Measurements from ENCODE around the gene SEMA4B. TPM values are rescaled to one million over a fixed set of nuclear protein-coding genes. Genes with fewer than 3 reads are reported as not detected.
"Not testable (repeated sequence)": the region's sequence is repeated elsewhere in the genome, so short reads cannot be mapped to it uniquely, and the experiment has no call there.

The SEMA4B gene
- total and polyA plus RNA-seq, 9 donors = 2.1 to 9.6 (median 7.0) TPM

DNA sequence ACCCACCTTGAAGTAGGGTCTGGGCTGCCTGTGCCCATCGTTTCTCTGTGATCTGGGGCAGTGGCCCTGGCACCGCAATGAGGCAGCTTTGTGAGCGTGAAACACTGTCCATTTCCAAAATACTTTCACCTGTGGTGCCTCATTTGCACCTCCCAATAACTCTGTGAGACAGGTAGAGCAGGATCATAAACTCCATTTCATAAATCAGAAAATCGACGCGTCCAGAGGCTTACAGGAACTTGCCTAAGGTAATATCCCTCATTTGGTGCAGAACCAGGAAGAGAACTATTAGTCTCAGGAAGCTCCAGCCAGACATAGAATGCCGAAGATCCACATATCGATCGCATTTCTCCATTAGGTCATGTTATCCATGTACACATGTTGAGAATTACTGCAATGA is 38.2 kb upstream of the SEMA4B start:
- Histone ChIP-seq H3K4me1 (ENCODE audit: control insufficient read depth, insufficient read depth, low read length) (peaks cover 7% of the 10 kb centered on the region), H3K4me3 (ENCODE audit: low read length) (no peak overlapping the region), H3K9me3 (replicated peaks; ENCODE audit: control insufficient read depth, low read depth, low read length) (no peaks in the 10 kb centered on the region), H3K27me3 (ENCODE audit: control insufficient read depth, insufficient read depth, low read length) (no peaks in the 10 kb centered on the region), H3K27ac (ENCODE audit: low read length) (no peak overlapping the region), H3K36me3 (ENCODE audit: control insufficient read depth, insufficient read depth, low read length) (no peaks in the 10 kb centered on the region)
- WGBS (ENCODE audit: insufficient coverage) = 74% methylated on average over 6 of the region's 9 CpGs
- DNase-seq = no peak

DNA sequence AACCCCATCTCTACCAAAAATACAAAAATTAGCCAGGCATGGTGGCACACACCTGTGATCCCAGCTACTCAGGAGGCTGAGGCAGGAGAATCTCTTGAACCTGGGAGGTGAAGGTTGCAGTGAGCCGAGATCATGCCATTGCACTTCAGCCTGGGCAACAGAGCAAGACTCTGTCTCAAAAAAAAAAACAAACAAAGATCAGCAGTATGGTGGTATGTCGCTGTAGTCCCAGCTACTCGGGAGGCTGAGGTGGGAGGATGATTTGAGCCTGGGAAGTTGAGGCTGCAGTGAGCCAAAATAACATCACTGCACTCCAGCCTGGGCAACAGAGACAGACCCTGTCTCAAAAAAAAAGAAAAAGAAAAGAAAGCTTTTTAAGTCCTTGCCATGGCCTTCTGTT is 36.9 kb upstream of the SEMA4B start:
- not testable (repeated sequence) for DNase-seq; H3K4me3 ChIP-seq (ENCODE audit: low read length); H3K27me3 ChIP-seq (ENCODE audit: control insufficient read depth, insufficient read depth, low read length); H3K4me1 ChIP-seq (ENCODE audit: control insufficient read depth, insufficient read depth, low read length); H3K36me3 ChIP-seq (ENCODE audit: control insufficient read depth, insufficient read depth, low read length); H3K27ac ChIP-seq (ENCODE audit: low read length); H3K9me3 ChIP-seq (replicated peaks; ENCODE audit: control insufficient read depth, low read depth, low read length)
- no CpG with 5 or more reads among the region's 3 CpGs for WGBS (ENCODE audit: insufficient coverage)

DNA sequence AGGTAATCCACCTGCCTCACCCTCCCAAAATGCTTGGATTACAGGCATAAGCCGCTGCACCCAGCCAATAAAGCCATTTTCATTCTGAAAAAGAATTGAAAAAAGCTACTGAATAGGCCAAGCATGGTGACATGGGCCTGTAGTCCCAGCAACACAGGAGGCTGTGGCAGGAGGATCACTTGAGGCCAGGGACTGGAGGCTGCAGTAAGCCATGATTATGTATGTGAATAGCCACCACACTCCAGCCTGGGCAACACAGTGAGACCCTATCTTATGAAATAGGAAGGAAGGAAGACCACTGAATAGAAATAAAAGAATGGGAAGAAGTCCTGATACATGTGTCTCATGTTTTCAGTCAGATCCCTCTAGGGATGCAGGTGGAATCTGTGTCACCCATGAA is 36.0 kb upstream of the SEMA4B start:
- Histone ChIP-seq H3K27me3 (ENCODE audit: control insufficient read depth, insufficient read depth, low read length) (no peaks in the 10 kb centered on the region), H3K4me1 (ENCODE audit: control insufficient read depth, insufficient read depth, low read length) (no peaks in the 10 kb centered on the region), H3K36me3 (ENCODE audit: control insufficient read depth, insufficient read depth, low read length) (no peaks in the 10 kb centered on the region), H3K9me3 (replicated peaks; ENCODE audit: control insufficient read depth, low read depth, low read length) (no peaks in the 10 kb centered on the region), H3K4me3 (ENCODE audit: low read length) (no peak overlapping the region), H3K27ac (ENCODE audit: low read length) (no peak overlapping the region)
- DNase-seq = no peak
- no CpG with 5 or more reads among the region's 1 CpG for WGBS (ENCODE audit: insufficient coverage)

DNA sequence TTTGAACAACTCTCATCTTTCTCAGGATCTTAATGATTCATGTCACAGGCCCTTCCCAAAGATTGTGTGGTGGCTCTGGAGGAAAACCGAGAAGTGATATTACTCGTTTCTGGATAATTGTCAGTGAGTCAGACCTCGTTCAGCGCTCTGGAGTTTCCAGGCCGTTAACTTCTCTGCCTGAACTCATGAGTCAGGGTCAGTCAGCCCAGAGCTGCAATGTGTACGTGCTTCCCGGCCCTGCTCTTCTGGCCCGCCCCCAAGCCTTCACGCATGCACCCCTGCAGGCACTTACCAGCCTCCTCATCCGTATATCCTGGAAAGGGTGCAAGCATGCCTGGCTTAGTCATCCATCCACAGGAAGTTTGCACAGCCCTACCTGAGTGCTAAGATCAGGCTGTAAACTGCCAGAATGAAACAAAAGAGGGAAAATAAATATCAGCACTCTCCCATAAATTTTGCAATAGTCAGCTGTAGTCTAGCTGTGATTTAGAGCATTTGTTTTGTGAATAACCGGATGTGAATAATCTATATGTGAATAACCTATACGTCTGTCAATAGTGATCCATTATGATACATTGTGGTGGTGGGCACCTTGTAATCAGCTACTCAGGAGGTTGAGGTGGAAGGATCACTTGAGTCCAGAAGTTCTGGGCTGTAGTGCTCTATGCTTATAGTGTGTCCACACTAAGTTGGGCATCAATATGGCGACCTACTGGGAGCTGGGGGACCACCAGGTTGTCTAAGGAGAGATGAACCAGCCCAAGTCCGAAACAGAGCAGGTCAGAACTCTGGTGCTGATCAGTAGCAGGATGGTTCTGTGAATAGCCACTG is 35.3 kb upstream of the SEMA4B start:
- Histone ChIP-seq H3K36me3 (ENCODE audit: control insufficient read depth, insufficient read depth, low read length) (no peaks in the 10 kb centered on the region), H3K27ac (ENCODE audit: low read length) (no peak overlapping the region), H3K4me3 (ENCODE audit: low read length) (no peak overlapping the region), H3K9me3 (replicated peaks; ENCODE audit: control insufficient read depth, low read depth, low read length) (no peaks in the 10 kb centered on the region), H3K27me3 (ENCODE audit: control insufficient read depth, insufficient read depth, low read length) (no peaks in the 10 kb centered on the region), H3K4me1 (ENCODE audit: control insufficient read depth, insufficient read depth, low read length) (no peaks in the 10 kb centered on the region)
- DNase-seq = peak; percentile 43
- 26% methylated on average over 11 of the region's 14 CpGs for WGBS (ENCODE audit: insufficient coverage)

DNA sequence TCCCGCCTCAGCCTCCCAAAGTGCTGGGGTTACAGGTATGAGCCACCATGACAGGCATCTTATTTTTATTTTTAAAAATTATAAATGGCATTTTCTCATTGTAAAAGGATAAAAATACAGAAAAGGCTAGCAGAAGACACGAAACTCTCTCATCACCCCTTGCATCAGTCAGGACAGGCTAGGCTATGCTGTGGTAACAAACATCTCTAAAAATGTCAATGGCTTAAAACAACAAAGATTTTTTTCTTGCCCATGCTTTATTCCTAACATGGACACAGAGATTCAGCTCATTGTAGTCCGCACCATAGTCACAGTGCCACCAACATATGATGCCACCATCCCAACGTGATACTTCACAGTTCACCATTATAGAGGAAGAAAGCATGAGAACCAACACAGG is 34.0 kb upstream of the SEMA4B start:
- Histone ChIP-seq H3K27me3 (ENCODE audit: control insufficient read depth, insufficient read depth, low read length) (no peaks in the 10 kb centered on the region), H3K4me1 (ENCODE audit: control insufficient read depth, insufficient read depth, low read length) (no peaks in the 10 kb centered on the region), H3K4me3 (ENCODE audit: low read length) (no peak overlapping the region), H3K27ac (ENCODE audit: low read length) (no peak overlapping the region), H3K36me3 (ENCODE audit: control insufficient read depth, insufficient read depth, low read length) (no peaks in the 10 kb centered on the region), H3K9me3 (replicated peaks; ENCODE audit: control insufficient read depth, low read depth, low read length) (no peaks in the 10 kb centered on the region)
- DNase-seq = no peak
- 80% methylated on average over 2 of the region's 4 CpGs for WGBS (ENCODE audit: insufficient coverage)

DNA sequence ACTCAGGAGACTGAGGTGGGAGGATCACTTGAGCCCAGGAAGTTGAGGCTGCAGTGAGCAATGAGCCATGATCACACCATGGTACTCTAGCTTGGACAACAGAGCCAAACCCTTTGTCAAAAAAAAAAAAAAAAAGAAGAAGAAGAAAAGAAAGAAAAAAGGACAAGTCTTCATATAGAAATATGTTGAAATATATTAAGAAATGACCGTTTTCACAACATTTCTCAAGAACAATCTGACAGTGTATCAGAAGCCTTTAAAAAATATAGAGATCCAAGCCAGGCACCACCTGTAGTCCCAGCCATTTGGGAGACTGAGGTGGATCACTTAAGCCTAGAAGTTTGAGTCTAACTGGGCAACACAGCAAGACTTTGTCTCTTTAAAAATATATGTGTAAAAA is 29.5 kb upstream of the SEMA4B start:
- DNase-seq = no peak
- Histone ChIP-seq H3K4me3 (ENCODE audit: low read length) (no peak overlapping the region), H3K9me3 (replicated peaks; ENCODE audit: control insufficient read depth, low read depth, low read length) (no peaks in the 10 kb centered on the region), H3K4me1 (ENCODE audit: control insufficient read depth, insufficient read depth, low read length) (peaks cover 11% of the 10 kb centered on the region), H3K27me3 (ENCODE audit: control insufficient read depth, insufficient read depth, low read length) (no peaks in the 10 kb centered on the region), H3K27ac (ENCODE audit: low read length) (no peak overlapping the region), H3K36me3 (ENCODE audit: control insufficient read depth, insufficient read depth, low read length) (no peaks in the 10 kb centered on the region)
- no CpG with 5 or more reads among the region's 1 CpG for WGBS (ENCODE audit: insufficient coverage)

DNA sequence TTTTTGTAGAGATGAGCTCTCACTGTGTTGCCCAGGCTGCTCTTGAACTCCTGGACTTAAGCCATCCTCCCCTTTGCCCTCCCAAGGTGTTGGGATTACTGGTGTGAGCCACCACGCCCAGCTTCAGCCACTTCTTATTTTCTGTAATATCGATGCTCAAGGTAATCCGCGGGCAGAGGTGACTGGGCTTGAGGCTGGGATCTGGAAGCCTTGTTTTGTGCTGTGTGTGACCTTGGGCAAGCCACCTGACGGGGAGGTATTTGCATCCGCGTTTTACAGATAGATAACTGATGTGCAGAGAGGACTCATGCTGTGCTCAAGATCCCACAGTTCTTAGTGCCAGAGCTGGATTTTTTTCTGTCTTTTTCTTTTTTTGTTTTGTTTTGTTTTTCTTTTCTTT is 27.8 kb upstream of the SEMA4B start:
- H3K27ac ChIP-seq (ENCODE audit: low read length) = no peak overlapping the region
- 100% methylated on average over 2 of the region's 7 CpGs for WGBS (ENCODE audit: insufficient coverage)
- no peaks in the 10 kb centered on the region for H3K36me3 ChIP-seq (ENCODE audit: control insufficient read depth, insufficient read depth, low read length)

DNA sequence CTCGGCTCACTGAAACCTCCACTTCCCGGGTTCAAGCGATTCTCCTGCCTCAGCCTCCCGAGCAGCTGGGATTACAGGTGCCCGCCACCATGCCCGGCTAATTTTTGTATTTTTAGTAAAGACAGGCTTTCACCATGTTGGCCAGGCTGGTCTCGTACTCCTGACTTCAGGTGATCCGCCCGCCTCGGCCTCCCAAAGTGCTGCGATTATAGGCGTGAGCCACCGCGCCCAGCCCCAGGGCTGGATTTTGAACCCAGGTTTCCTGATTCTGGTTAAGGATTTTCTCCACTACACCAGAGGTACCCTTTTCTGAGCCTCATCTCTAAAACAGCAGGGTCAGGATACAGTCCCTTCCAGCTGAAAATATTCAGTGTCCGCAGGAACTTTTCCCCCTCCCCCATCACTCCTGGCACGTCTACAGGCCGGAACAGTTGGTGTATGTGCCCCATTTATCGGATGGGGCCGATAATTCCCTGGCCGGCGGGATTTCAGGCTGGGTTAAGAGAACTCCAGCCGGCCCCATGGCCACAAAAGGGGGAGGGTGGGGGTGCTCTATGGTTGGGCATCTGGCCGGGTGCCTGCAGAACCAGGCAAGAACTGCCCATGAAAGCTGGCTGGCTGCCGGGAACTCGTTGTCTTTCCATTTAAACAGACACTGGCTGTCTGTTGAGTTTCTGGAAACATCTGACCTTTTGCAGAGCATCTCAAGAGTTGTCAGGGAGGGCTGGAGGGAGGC is 26.8 kb upstream of the SEMA4B start:
- peak; percentile 82 for DNase-seq
- Histone ChIP-seq H3K36me3 (ENCODE audit: control insufficient read depth, insufficient read depth, low read length) (no peaks in the 10 kb centered on the region), H3K9me3 (replicated peaks; ENCODE audit: control insufficient read depth, low read depth, low read length) (no peaks in the 10 kb centered on the region), H3K27ac (ENCODE audit: low read length) (peak overlapping the region; percentile 71), H3K4me3 (ENCODE audit: low read length) (no peak overlapping the region), H3K4me1 (ENCODE audit: control insufficient read depth, insufficient read depth, low read length) (peaks cover 11% of the 10 kb centered on the region), H3K27me3 (ENCODE audit: control insufficient read depth, insufficient read depth, low read length) (no peaks in the 10 kb centered on the region)
- 49% methylated on average over 15 of the region's 25 CpGs for WGBS (ENCODE audit: insufficient coverage)

More for the DNA sequence above, 27.8 kb upstream of the SEMA4B start:
- peaks cover 11% of the 10 kb centered on the region for H3K4me1 ChIP-seq (ENCODE audit: control insufficient read depth, insufficient read depth, low read length)
- no peaks in the 10 kb centered on the region for H3K9me3 ChIP-seq (replicated peaks; ENCODE audit: control insufficient read depth, low read depth, low read length)
- no peak for DNase-seq
- no peaks in the 10 kb centered on the region for H3K27me3 ChIP-seq (ENCODE audit: control insufficient read depth, insufficient read depth, low read length)
- H3K4me3 ChIP-seq (ENCODE audit: low read length) = no peak overlapping the region

DNA sequence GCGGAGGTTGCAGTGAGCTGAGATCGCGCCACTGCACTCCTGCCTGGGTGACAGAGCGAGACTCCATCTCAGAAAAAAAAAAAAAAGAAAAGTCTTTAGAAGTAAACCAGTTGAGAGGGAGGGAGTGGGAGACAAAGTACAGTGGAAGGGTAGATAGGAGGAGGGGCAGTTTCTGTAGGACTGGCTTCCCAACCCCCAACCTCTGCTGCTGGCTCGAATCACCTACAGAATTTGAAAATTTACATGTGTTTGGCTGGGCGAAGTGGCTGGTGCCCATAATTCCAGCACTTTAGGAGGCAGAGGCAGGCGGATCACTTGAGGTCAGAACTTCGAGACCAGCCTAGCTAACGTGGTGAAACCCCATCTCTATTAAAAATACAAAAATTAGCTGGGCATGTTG is 24.1 kb upstream of the SEMA4B start:
- 91% methylated on average over 6 of the region's 9 CpGs for WGBS (ENCODE audit: insufficient coverage)
- DNase-seq = no peak
- no peak overlapping the region for H3K4me3 ChIP-seq (ENCODE audit: low read length)
- no peaks in the 10 kb centered on the region for H3K27me3 ChIP-seq (ENCODE audit: control insufficient read depth, insufficient read depth, low read length)
- peaks cover 11% of the 10 kb centered on the region for H3K4me1 ChIP-seq (ENCODE audit: control insufficient read depth, insufficient read depth, low read length)
- no peaks in the 10 kb centered on the region for H3K9me3 ChIP-seq (replicated peaks; ENCODE audit: control insufficient read depth, low read depth, low read length)
- no peak overlapping the region for H3K27ac ChIP-seq (ENCODE audit: low read length)
- no peaks in the 10 kb centered on the region for H3K36me3 ChIP-seq (ENCODE audit: control insufficient read depth, insufficient read depth, low read length)

DNA sequence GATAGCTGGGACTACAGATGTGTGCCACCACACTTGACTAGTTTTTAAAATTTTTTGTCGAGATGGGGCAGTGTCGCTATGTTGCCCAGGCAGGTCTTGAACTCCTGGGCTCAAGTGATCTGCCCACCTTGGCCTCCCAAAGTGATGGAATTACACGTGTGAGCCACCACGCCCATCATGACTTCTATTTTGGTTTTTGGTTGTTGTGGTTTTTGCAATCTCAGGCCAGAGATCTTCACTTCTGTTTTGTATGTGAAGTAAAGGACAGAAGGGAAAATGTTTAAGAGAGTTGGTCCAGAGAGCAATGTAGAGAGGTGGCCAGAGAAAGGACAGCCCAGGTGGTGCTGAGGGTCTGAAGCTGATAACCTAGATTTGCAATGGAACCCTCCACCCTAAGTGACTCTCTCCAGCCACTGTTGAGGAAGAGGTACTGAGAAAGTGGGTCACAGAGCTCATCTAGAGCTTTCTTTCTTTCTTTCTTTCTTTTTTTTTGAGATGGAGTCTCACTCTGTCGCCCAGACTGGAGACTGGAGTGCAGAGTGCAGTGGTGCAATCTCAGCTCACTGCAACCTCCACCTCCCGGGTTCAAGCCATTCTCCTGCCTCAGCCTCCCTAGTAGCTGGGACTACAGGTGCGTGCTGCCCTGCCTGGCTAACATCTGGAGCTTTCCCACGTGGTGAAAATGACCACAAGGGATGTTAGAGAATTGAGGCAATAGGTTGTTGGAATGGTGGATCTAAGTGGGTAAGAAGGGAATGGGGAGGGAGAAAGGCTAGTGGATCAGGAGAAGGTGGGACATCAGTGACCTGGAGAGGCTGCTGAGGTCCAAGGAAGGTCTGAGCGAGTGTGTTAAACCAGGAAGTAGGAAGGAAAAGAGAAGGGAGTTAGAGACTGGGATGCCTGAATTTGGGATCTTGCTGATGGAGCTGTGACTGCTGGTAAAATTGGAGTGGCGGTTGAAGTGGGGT is 22.4 kb upstream of the SEMA4B start:
- H3K4me1 ChIP-seq (ENCODE audit: control insufficient read depth, insufficient read depth, low read length) = peaks cover 11% of the 10 kb centered on the region
- H3K9me3 ChIP-seq (replicated peaks; ENCODE audit: control insufficient read depth, low read depth, low read length) = no peaks in the 10 kb centered on the region
- H3K36me3 ChIP-seq (ENCODE audit: control insufficient read depth, insufficient read depth, low read length) = no peaks in the 10 kb centered on the region
- WGBS (ENCODE audit: insufficient coverage) = 67% methylated on average over 6 of the region's 10 CpGs
- H3K4me3 ChIP-seq (ENCODE audit: low read length) = no peak overlapping the region
- no peak overlapping the region for H3K27ac ChIP-seq (ENCODE audit: low read length)
- no peaks in the 10 kb centered on the region for H3K27me3 ChIP-seq (ENCODE audit: control insufficient read depth, insufficient read depth, low read length)
- DNase-seq = no peak

All from muscle of leg (tissue), 11 donors.